Loucy (cell line): ENCODE measurements around the gene PALLD.

Experiments
- H2AFZ ChIP-seq: fragments of 200-600 bp; sonication (generic); 2 replicates; pipeline ENCODE4 v1.6.0; 2016; ENCODE audit warnings: antibody characterized with exemption, mild to moderate bottlenecking, low read length, moderate library complexity
- H3F3A ChIP-seq: fragments of 200-600 bp; 2 replicates; pipeline ENCODE4 v1.6.0; 2016; ENCODE audit warnings: antibody characterized with exemption, low read depth, mild to moderate bottlenecking
- H3K27me3 ChIP-seq: fragments of 200-600 bp; sonication (generic); 2 replicates; pipeline ENCODE4 v1.6.1; 2014; ENCODE audit warnings: low read length, mild to moderate bottlenecking; ENCODE audit not compliant: insufficient read depth, poor library complexity, severe bottlenecking
- H3K36me3 ChIP-seq: fragments of 200-600 bp; sonication (generic); 2 replicates; pipeline ENCODE4 v1.6.1; 2016; ENCODE audit warnings: low read length; ENCODE audit not compliant: insufficient read depth
- H3K4me1 ChIP-seq: fragments of 200-600 bp; sonication (generic); 2 replicates; pipeline ENCODE4 v1.5.1; 2014; ENCODE audit warnings: low read length, mild to moderate bottlenecking; ENCODE audit not compliant: insufficient read depth, poor library complexity, severe bottlenecking
- H3K4me2 ChIP-seq: fragments of 200-600 bp; sonication (generic); 2 replicates; pipeline ENCODE4 v1.6.0; 2014; ENCODE audit warnings: antibody characterized with exemption, low read length, low read depth, mild to moderate bottlenecking; ENCODE audit not compliant: poor library complexity, severe bottlenecking
- H3K4me3 ChIP-seq: fragments of 200-600 bp; sonication (generic); 2 replicates; pipeline ENCODE4 v1.5.1; 2014; ENCODE audit warnings: low read length, mild to moderate bottlenecking, mixed read lengths; ENCODE audit not compliant: poor library complexity, severe bottlenecking
- H3K79me2 ChIP-seq: fragments of 200-600 bp; sonication (generic); 2 replicates; pipeline ENCODE4 v1.6.1; 2014; ENCODE audit warnings: low read length; ENCODE audit not compliant: insufficient read depth
- H3K9ac ChIP-seq: fragments of 200-600 bp; sonication (generic); 2 replicates; pipeline ENCODE4 v1.6.0; 2014; ENCODE audit warnings: mild to moderate bottlenecking, low read depth, low read length, moderate library complexity; ENCODE audit not compliant: poor library complexity, severe bottlenecking
- H3K9me2 ChIP-seq: fragments of 200-600 bp; sonication (generic); replicated peaks from 2 replicates; pipeline ENCODE4 v1.6.1; 2016; ENCODE audit warnings: low read depth, low read length, mixed read lengths
- H3K9me3 ChIP-seq: fragments of 200-600 bp; sonication (generic); 2 replicates; pipeline ENCODE4 v1.6.1; 2014; ENCODE audit warnings: mild to moderate bottlenecking, antibody characterized with exemption, low read length, low read depth; ENCODE audit not compliant: insufficient read depth
- H4K20me1 ChIP-seq: fragments of 200-600 bp; sonication (generic); 2 replicates; pipeline ENCODE4 v1.6.0; 2014; ENCODE audit warnings: antibody characterized with exemption, low read length, mild to moderate bottlenecking; ENCODE audit not compliant: insufficient read depth, poor library complexity, severe bottlenecking
- CTCF ChIP-seq: fragments of 200-600 bp; sonication (generic); conservative IDR thresholded peaks from 2 replicates; pipeline ENCODE4 v1.5.1; 2014; ENCODE audit warnings: mild to moderate bottlenecking, antibody characterized with exemption, low read length
- EZH2phosphoT487 ChIP-seq: fragments of 200-600 bp; IDR thresholded peaks from 2 replicates; pipeline ENCODE4 v1.6.1; 2018; ENCODE audit warnings: antibody characterized with exemption, mild to moderate bottlenecking, moderate library complexity, borderline replicate concordance

Gene PALLD

GRCh38 chr4:168651864-168652263 is 155.0 kb downstream of the PALLD start:
- no peak for TF ChIP-seq CTCF
- TF ChIP-seq EZH2phosphoT487 = no peak
- Histone ChIP-seq H3K36me3 (no peaks in the 10 kb centered on the region), H3K27me3 (no peaks in the 10 kb centered on the region), H3K79me2 (no peaks in the 10 kb centered on the region), H3K4me1 (peaks cover 18% of the 10 kb centered on the region), H3K9ac (no peak overlapping the region), H3K4me2 (no peak overlapping the region), H3K9me2 (no peaks in the 10 kb centered on the region), H3F3A (no peaks in the 10 kb centered on the region), H3K9me3 (no peaks in the 10 kb centered on the region), H2AFZ (no peak overlapping the region), H3K4me3 (no peak overlapping the region), H4K20me1 (no peaks in the 10 kb centered on the region)

- H3K4me2 ChIP-seq = no peak overlapping the region
- no peak overlapping the region for H2AFZ ChIP-seq
- TF ChIP-seq EZH2phosphoT487 (no peak), CTCF (no peak)
- H3K27me3 ChIP-seq = no peaks in the 10 kb centered on the region
- no peaks in the 10 kb centered on the region for H3K79me2 ChIP-seq
- no peaks in the 10 kb centered on the region for H3K9me3 ChIP-seq
- H4K20me1 ChIP-seq = no peaks in the 10 kb centered on the region
- H3K4me3 ChIP-seq = no peak overlapping the region
- no peaks in the 10 kb centered on the region for H3F3A ChIP-seq
- peaks cover 18% of the 10 kb centered on the region for H3K4me1 ChIP-seq
- H3K9ac ChIP-seq = no peak overlapping the region
- no peaks in the 10 kb centered on the region for H3K9me2 ChIP-seq
- H3K36me3 ChIP-seq = no peaks in the 10 kb centered on the region
Measured at GRCh38 chr4:168652755-168653154, 155.9 kb downstream of the PALLD start.

- Histone ChIP-seq H2AFZ (no peak overlapping the region), H3F3A (no peaks in the 10 kb centered on the region), H3K4me2 (peak overlapping the region; percentile 63), H3K4me3 (no peak overlapping the region), H3K9ac (no peak overlapping the region), H3K9me2 (no peaks in the 10 kb centered on the region), H3K27me3 (no peaks in the 10 kb centered on the region), H3K4me1 (peaks cover 18% of the 10 kb centered on the region), H3K79me2 (no peaks in the 10 kb centered on the region), H4K20me1 (no peaks in the 10 kb centered on the region), H3K9me3 (no peaks in the 10 kb centered on the region), H3K36me3 (no peaks in the 10 kb centered on the region)
- TF ChIP-seq EZH2phosphoT487 (no peak), CTCF (no peak)
Measured at GRCh38 chr4:168654104-168654847, 157.4 kb downstream of the PALLD start.
